BE2C (cell line): ENCODE measurements around the gene COQ5.

ENCODE experiments used
- DNase-seq: peaks from one replicate; pipeline ENCODE4 v3.0.0-alpha.2; 2020
- H3K27me3 ChIP-seq: fragments of 250-450 bp; sonication (Bioruptor Pico); 2 replicates; pipeline ENCODE4 v1.5.1; 2020; ENCODE audit warnings: mild to moderate bottlenecking
- H3K36me3 ChIP-seq: fragments of 250-450 bp; sonication (Bioruptor Pico); 2 replicates; pipeline ENCODE4 v1.5.1; 2020; ENCODE audit warnings: mild to moderate bottlenecking
- H3K4me1 ChIP-seq: fragments of 250-450 bp; sonication (Bioruptor Pico); 2 replicates; pipeline ENCODE4 v1.5.1; 2020
- H3K4me3 ChIP-seq: 2 replicates; pipeline ENCODE4 v1.5.1; 2011; ENCODE audit warnings: low read depth, low read length
- H3K9me3 ChIP-seq: fragments of 250-450 bp; sonication (Bioruptor Pico); 2 replicates; pipeline ENCODE4 v1.5.1; 2020
- CTCF ChIP-seq: IDR thresholded peaks from 2 replicates; pipeline ENCODE4 v1.5.1; 2012; ENCODE audit warnings: mild to moderate bottlenecking, low read depth, low read length

The COQ5 gene

GRCh38 chr12:120466560-120467315 lies 62.2 kb downstream of the COQ5 start:
- no peaks in the 10 kb centered on the region for H3K9me3 ChIP-seq
- peak; percentile 55 for DNase-seq
- peaks cover 51% of the 10 kb centered on the region for H3K36me3 ChIP-seq
- no peaks in the 10 kb centered on the region for H3K4me1 ChIP-seq
- no peaks in the 10 kb centered on the region for H3K27me3 ChIP-seq
- peak; percentile 70 for TF ChIP-seq CTCF
- H3K4me3 ChIP-seq: no peak overlapping the region

- DNase-seq: no peak
- Histone ChIP-seq H3K4me1 (no peaks in the 10 kb centered on the region), H3K4me3 (no peak overlapping the region), H3K27me3 (no peaks in the 10 kb centered on the region), H3K9me3 (no peaks in the 10 kb centered on the region), H3K36me3 (peaks cover 59% of the 10 kb centered on the region)
- no peak for TF ChIP-seq CTCF
These were observed 63.2 kb downstream of the COQ5 start for GRCh38 chr12:120465756-120466155.

GRCh38 chr12:120463712-120464111 lies 65.2 kb downstream of the COQ5 start:
- no peak overlapping the region for H3K4me3 ChIP-seq
- H3K36me3 ChIP-seq: peaks cover 80% of the 10 kb centered on the region
- DNase-seq: no peak
- H3K27me3 ChIP-seq: no peaks in the 10 kb centered on the region
- no peaks in the 10 kb centered on the region for H3K4me1 ChIP-seq
- TF ChIP-seq CTCF: no peak
- H3K9me3 ChIP-seq: no peaks in the 10 kb centered on the region

- peaks cover 92% of the 10 kb centered on the region for H3K36me3 ChIP-seq
- no peaks in the 10 kb centered on the region for H3K27me3 ChIP-seq
- H3K4me3 ChIP-seq: no peak overlapping the region
- no peak for TF ChIP-seq CTCF
- no peak for DNase-seq
- no peaks in the 10 kb centered on the region for H3K9me3 ChIP-seq
- no peaks in the 10 kb centered on the region for H3K4me1 ChIP-seq
These were observed 66.8 kb downstream of the COQ5 start for GRCh38 chr12:120462099-120462640.

- Histone ChIP-seq H3K4me3 (no peak overlapping the region), H3K4me1 (no peaks in the 10 kb centered on the region), H3K27me3 (no peaks in the 10 kb centered on the region), H3K36me3 (peaks cover 95% of the 10 kb centered on the region), H3K9me3 (no peaks in the 10 kb centered on the region)
- no peak for DNase-seq
- no peak for TF ChIP-seq CTCF
These were observed 68.8 kb downstream of the COQ5 start for GRCh38 chr12:120460157-120460556.

- peaks cover 84% of the 10 kb centered on the region for H3K36me3 ChIP-seq
- H3K4me3 ChIP-seq: no peak overlapping the region
- no peaks in the 10 kb centered on the region for H3K9me3 ChIP-seq
- peak; percentile 72 for TF ChIP-seq CTCF
- H3K4me1 ChIP-seq: no peaks in the 10 kb centered on the region
- peak; percentile 46 for DNase-seq
- H3K27me3 ChIP-seq: no peaks in the 10 kb centered on the region
These were observed 71.8 kb downstream of the COQ5 start for GRCh38 chr12:120457133-120457532.
